ENCODE data around the gene FOXC1.

FOXC1 gene

GRCh38 chr6:1652842-1653241 is 43.1 kb downstream of the FOXC1 start:
- TF ChIP-seq MAX (IDR thresholded peaks at IDR 0.05; ENCODE audit: low read depth, low read length) = no peak
- TF ChIP-seq POLR2A (IDR thresholded peaks at IDR 0.05; ENCODE audit: extremely low read depth, insufficient read length) = no peak
- TF ChIP-seq, protein P1, sequence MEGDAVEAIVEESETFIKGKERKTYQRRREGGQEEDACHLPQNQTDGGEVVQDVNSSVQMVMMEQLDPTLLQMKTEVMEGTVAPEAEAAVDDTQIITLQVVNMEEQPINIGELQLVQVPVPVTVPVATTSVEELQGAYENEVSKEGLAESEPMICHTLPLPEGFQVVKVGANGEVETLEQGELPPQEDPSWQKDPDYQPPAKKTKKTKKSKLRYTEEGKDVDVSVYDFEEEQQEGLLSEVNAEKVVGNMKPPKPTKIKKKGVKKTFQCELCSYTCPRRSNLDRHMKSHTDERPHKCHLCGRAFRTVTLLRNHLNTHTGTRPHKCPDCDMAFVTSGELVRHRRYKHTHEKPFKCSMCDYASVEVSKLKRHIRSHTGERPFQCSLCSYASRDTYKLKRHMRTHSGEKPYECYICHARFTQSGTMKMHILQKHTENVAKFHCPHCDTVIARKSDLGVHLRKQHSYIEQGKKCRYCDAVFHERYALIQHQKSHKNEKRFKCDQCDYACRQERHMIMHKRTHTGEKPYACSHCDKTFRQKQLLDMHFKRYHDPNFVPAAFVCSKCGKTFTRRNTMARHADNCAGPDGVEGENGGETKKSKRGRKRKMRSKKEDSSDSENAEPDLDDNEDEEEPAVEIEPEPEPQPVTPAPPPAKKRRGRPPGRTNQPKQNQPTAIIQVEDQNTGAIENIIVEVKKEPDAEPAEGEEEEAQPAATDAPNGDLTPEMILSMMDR (IDR thresholded peaks at IDR 0.05; ENCODE audit: low read depth, low read length) = no peak
- no peak for TF ChIP-seq MYC (IDR thresholded peaks at IDR 0.05; ENCODE audit: low read depth, low read length)

GRCh38 chr6:1654054-1654453 is 44.3 kb downstream of the FOXC1 start:
- H3K4me3 ChIP-seq (ENCODE audit: low read depth, low read length) = no peak overlapping the region
- TF ChIP-seq POLR2A (IDR thresholded peaks at IDR 0.05; ENCODE audit: extremely low read depth, insufficient read length) (no peak), MYC (IDR thresholded peaks at IDR 0.05; ENCODE audit: low read depth, low read length) (no peak), MAX (IDR thresholded peaks at IDR 0.05; ENCODE audit: low read depth, low read length) (no peak)
- TF ChIP-seq, protein P1 (IDR thresholded peaks at IDR 0.05; ENCODE audit: low read depth, low read length) = no peak
- DNase-seq (ENCODE audit: low read depth) = no peak

More at GRCh38 chr6:1652842-1653241, 43.1 kb downstream of the FOXC1 start:
- no peak overlapping the region for H3K4me3 ChIP-seq (ENCODE audit: low read depth, low read length)
- no peak for DNase-seq (ENCODE audit: low read depth)

DNA sequence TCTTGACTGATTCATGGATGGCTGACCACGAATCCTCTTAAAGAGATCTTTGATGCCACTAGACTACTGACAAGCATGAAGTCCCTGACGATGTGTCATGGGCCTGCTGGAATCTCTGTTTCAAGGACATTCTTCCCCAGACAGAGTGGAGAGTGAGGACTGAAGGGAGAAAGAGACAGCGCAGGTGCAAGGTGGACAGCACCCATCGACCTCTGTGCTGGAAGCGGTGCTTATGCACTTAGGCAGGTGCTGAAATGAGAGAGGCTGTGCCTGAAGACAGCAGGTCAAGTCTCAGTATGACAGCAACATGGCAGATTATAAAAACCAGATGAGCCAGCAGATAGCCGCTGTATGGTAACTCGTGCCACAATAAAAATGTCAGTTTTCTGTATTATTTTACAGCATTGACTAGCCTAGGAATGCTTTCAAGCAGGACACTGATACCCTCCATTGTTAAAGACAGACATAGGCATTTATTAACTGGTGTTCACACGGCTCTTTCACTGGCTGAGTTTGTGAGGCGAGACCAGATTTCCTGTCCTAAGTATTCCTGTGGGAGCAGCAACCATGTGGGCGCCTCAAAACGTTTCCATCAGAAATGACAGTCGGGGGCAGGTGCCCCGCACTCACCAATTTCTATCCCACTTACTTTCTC is 47.5 kb downstream of the FOXC1 start:
- no peak for DNase-seq (ENCODE audit: low read depth)
- TF ChIP-seq MYC (IDR thresholded peaks at IDR 0.05; ENCODE audit: low read depth, low read length) (no peak), MAX (IDR thresholded peaks at IDR 0.05; ENCODE audit: low read depth, low read length) (no peak), POLR2A (IDR thresholded peaks at IDR 0.05; ENCODE audit: extremely low read depth, insufficient read length) (no peak)
- TF ChIP-seq, protein P1 (IDR thresholded peaks at IDR 0.05; ENCODE audit: low read depth, low read length) = no peak
- no peak overlapping the region for H3K4me3 ChIP-seq (ENCODE audit: low read depth, low read length)

GRCh38 chr6:1657771-1658165 is 48.1 kb downstream of the FOXC1 start:
- H3K4me3 ChIP-seq (ENCODE audit: low read depth, low read length) = no peak overlapping the region
- TF ChIP-seq MAX (IDR thresholded peaks at IDR 0.05; ENCODE audit: low read depth, low read length) (no peak), MYC (IDR thresholded peaks at IDR 0.05; ENCODE audit: low read depth, low read length) (no peak), POLR2A (IDR thresholded peaks at IDR 0.05; ENCODE audit: extremely low read depth, insufficient read length) (no peak)
- TF ChIP-seq, protein P1 (IDR thresholded peaks at IDR 0.05; ENCODE audit: low read depth, low read length) = no peak
- DNase-seq (ENCODE audit: low read depth) = no peak

DNA sequence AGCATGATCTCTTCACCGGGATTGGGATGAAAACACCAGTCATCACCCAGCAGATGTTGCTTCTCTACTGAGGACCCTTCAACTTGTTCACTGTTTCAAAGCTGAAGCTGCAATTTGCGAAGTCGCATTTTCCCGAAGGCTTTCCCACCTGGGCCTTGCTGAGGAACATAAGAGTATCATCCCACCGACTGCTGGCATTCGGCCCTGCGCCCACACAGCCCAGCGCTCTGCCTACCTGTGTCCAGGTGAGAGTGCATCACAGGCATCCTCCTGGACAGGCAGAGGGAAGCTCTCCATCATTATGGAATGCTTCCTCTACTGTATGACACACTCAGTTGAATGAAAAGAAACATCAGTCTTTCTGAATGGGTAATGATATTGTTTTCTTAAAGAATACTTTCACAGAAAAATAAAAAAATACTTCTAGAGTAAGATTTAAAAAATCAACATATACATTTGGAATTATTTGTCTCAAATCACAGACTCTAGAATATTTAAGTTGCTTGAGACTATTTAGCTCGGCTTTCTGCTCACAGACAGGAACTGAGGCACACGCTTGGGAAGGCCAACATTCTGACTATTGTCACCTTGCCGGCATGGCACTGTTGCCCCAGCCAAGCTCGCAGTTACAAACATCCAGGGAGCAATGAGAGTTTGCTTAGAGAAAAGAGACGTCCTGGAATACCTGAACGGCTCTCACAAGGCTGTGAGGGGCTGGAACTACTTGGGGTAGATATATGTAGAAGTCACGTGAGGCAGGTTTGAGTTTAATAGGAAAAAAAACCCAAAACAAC is 48.7 kb downstream of the FOXC1 start:
- DNase-seq (ENCODE audit: low read depth) = no peak
- H3K4me3 ChIP-seq (ENCODE audit: low read depth, low read length) = no peak overlapping the region
- TF ChIP-seq, protein P1 (IDR thresholded peaks at IDR 0.05; ENCODE audit: low read depth, low read length) = no peak
- no peak for TF ChIP-seq MYC (IDR thresholded peaks at IDR 0.05; ENCODE audit: low read depth, low read length)
- TF ChIP-seq POLR2A (IDR thresholded peaks at IDR 0.05; ENCODE audit: extremely low read depth, insufficient read length) = no peak
- no peak for TF ChIP-seq MAX (IDR thresholded peaks at IDR 0.05; ENCODE audit: low read depth, low read length)

Measured in NB4 (cell line).